WTC11 (cell line): ENCODE data around the gene KIRREL3. TPM values are rescaled to one million over a fixed set of nuclear protein-coding genes. Genes with fewer than 3 reads are reported as not detected.

Source experiments
- ATAC-seq: fragments of 200-7000 bp; cut with Tn5 transposase; 2 replicates; pipeline ENCODE4 v1.10.0; 2021; ENCODE audit warnings: mild to moderate bottlenecking, moderate library complexity
- CTCF ChIA-PET: fragments of 300-600 bp; sonication (Branson Sonifier 250); formaldehyde crosslinking; loops from one replicate; lab custom pipeline; 2021; ENCODE audit warnings: antibody characterized with exemption; lab: Charles Lee
- POLR2A ChIA-PET: fragments of 350-600 bp; sonication (Branson Sonifier 250); formaldehyde crosslinking; loops from one replicate; lab custom pipeline; 2021; ENCODE audit warnings: antibody characterized with exemption; lab: Charles Lee
- DNase-seq: peaks from one replicate; pipeline ENCODE4 v3.0.0; 2021; ENCODE audit warnings: low spot score
- H3K27ac Mint-ChIP-seq: 2 replicates; pipeline ENCODE4 v1.8.0; 2021; ENCODE audit warnings: mixed read lengths
- H3K27me3 Mint-ChIP-seq: 2 replicates; pipeline ENCODE4 v1.8.0; 2021; ENCODE audit warnings: low read depth, mild to moderate bottlenecking, moderate library complexity, mixed read lengths
- H3K36me3 Mint-ChIP-seq: 2 replicates; pipeline ENCODE4 v1.8.0; 2021; ENCODE audit warnings: mixed read lengths
- H3K4me1 Mint-ChIP-seq: 2 replicates; pipeline ENCODE4 v1.8.0; 2022; ENCODE audit warnings: mixed read lengths
- H3K4me3 Mint-ChIP-seq: 2 replicates; pipeline ENCODE4 v1.8.0; 2021; ENCODE audit warnings: mild to moderate bottlenecking, moderate library complexity, mixed read lengths
- H3K9me3 Mint-ChIP-seq: 2 replicates; pipeline ENCODE4 v1.8.0; 2021; ENCODE audit warnings: mixed read lengths
- EMX1 ChIP-seq: fragments of 250-450 bp; sonication (Bioruptor Pico); IDR thresholded peaks from 2 replicates; pipeline ENCODE4 v1.8.0; 2021; ENCODE audit warnings: mild to moderate bottlenecking
- ESRRA ChIP-seq: sonication (generic); formaldehyde crosslinking; IDR thresholded peaks from 2 replicates; pipeline ENCODE4 v1.8.1; 2022; ENCODE audit warnings: mild to moderate bottlenecking, missing genetic modification reagents, borderline replicate concordance
- FOXK1 ChIP-seq: sonication (generic); formaldehyde crosslinking; IDR thresholded peaks from 2 replicates; pipeline ENCODE4 v1.8.0; 2022; ENCODE audit warnings: mild to moderate bottlenecking, moderate library complexity, missing genetic modification reagents
- GABPB1 ChIP-seq: sonication (generic); formaldehyde crosslinking; IDR thresholded peaks from 2 replicates; pipeline ENCODE4 v1.8.1; 2023; ENCODE audit warnings: mild to moderate bottlenecking, missing genetic modification reagents
- MXD4 ChIP-seq: fragments of 250-450 bp; sonication (Bioruptor Pico); IDR thresholded peaks from 2 replicates; pipeline ENCODE4 v1.8.0; 2021; ENCODE audit warnings: mild to moderate bottlenecking, moderate library complexity, borderline replicate concordance
- RELA ChIP-seq: sonication (generic); formaldehyde crosslinking; IDR thresholded peaks from 2 replicates; pipeline ENCODE4 v1.8.1; 2022; ENCODE audit warnings: missing genetic modification reagents, mild to moderate bottlenecking, borderline replicate concordance
- SOX15 ChIP-seq: fragments of 250-450 bp; sonication (Bioruptor Pico); IDR thresholded peaks from 2 replicates; pipeline ENCODE4 v1.9.0; 2021; ENCODE audit warnings: mild to moderate bottlenecking
- TP53 ChIP-seq: sonication (generic); formaldehyde crosslinking; IDR thresholded peaks from 2 replicates; pipeline ENCODE4 v1.8.1; 2023; ENCODE audit warnings: mild to moderate bottlenecking, missing genetic modification reagents
- ZNF138 ChIP-seq: sonication (generic); formaldehyde crosslinking; conservative IDR thresholded peaks from 2 replicates; pipeline ENCODE4 v1.8.1; 2022; ENCODE audit warnings: mild to moderate bottlenecking, moderate library complexity, missing genetic modification reagents
- ZNF219 ChIP-seq: sonication (generic); formaldehyde crosslinking; IDR thresholded peaks from 2 replicates; pipeline ENCODE4 v1.8.0; 2023; ENCODE audit warnings: missing genetic modification reagents, mild to moderate bottlenecking, borderline replicate concordance
- ZNF416 ChIP-seq: fragments of 250-450 bp; sonication (Bioruptor Pico); IDR thresholded peaks from 2 replicates; pipeline ENCODE4 v1.9.0; 2021; ENCODE audit warnings: mild to moderate bottlenecking, inconsistent platforms
- ZNF671 ChIP-seq: fragments of 250-450 bp; sonication (Bioruptor Pico); IDR thresholded peaks from 2 replicates; pipeline ENCODE4 v1.8.0; 2021; ENCODE audit warnings: mild to moderate bottlenecking
- total RNA-seq: library from RNA; stranded (reverse); gene quantifications from 3 replicates; pipeline ENCODE4 v1.2.3, GENCODE V29; 2021
- TF ChIP-seq, protein P1 (sequence below): fragments of 250-450 bp; sonication (Bioruptor Pico); IDR thresholded peaks from 2 replicates; pipeline ENCODE4 v1.9.0; 2021; ENCODE audit warnings: mild to moderate bottlenecking, borderline replicate concordance
- TF ChIP-seq, protein P2 (sequence below): sonication (generic); formaldehyde crosslinking; IDR thresholded peaks from 2 replicates; pipeline ENCODE4 v1.8.1; 2023; ENCODE audit warnings: mild to moderate bottlenecking, moderate library complexity, missing genetic modification reagents
- TF ChIP-seq, protein P3 (sequence below): sonication (generic); formaldehyde crosslinking; IDR thresholded peaks from 2 replicates; pipeline ENCODE4 v1.8.1; 2023; ENCODE audit warnings: mild to moderate bottlenecking, missing genetic modification reagents
- TF ChIP-seq, protein P4 (sequence below): sonication (generic); formaldehyde crosslinking; IDR thresholded peaks from 2 replicates; pipeline ENCODE4 v1.8.1; 2022; ENCODE audit warnings: mild to moderate bottlenecking, moderate library complexity, missing genetic modification reagents
- TF ChIP-seq, protein P5 (sequence below): sonication (generic); formaldehyde crosslinking; IDR thresholded peaks from 2 replicates; pipeline ENCODE4 v1.8.0; 2023; ENCODE audit warnings: missing genetic modification reagents
- TF ChIP-seq, protein P6 (sequence below): fragments of 250-450 bp; sonication (Bioruptor Pico); IDR thresholded peaks from 2 replicates; pipeline ENCODE4 v1.9.0; 2021; ENCODE audit warnings: mild to moderate bottlenecking
- TF ChIP-seq, protein P7 (sequence below): sonication (generic); formaldehyde crosslinking; IDR thresholded peaks from 2 replicates; pipeline ENCODE4 v1.8.0; 2022; ENCODE audit warnings: mild to moderate bottlenecking, missing genetic modification reagents
- TF ChIP-seq, protein P8 (sequence below): fragments of 250-450 bp; sonication (Bioruptor Pico); IDR thresholded peaks from 2 replicates; pipeline ENCODE4 v1.9.0; 2021; ENCODE audit warnings: mild to moderate bottlenecking
- TF ChIP-seq, protein P9 (sequence below): fragments of 250-450 bp; sonication (Bioruptor Pico); IDR thresholded peaks from 2 replicates; pipeline ENCODE4 v1.9.0; 2021; ENCODE audit warnings: moderate library complexity, mild to moderate bottlenecking, inconsistent platforms, borderline replicate concordance

Gene KIRREL3
- total RNA-seq, 1 experiment from 2014 or later = 0.59 TPM

DNA sequence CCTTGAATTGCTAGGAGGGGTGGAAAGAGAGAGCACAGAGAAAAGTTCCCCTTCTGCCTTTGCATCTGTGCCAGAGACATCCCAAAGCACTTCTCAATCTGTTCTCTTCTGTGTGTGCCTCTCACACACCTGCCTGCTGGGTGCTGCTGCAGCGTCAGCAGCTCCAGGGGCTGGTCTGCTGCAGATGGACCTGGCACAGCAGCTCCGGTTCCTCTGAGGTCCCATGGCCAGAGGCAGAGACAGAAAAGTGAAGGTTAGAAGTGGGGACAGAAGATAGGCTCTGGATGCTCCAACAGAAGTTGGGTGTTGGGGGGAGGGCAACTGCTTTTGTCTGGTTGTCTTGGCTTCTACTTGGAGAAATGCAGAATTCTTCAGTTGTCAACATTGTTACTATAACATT lies 48.9 kb upstream of the KIRREL3 start:
- Mint-ChIP-seq H3K9me3 (no peaks in the 10 kb centered on the region), H3K27me3 (peaks cover 3% of the 10 kb centered on the region; the same call in 1 of the 2 replicates), H3K4me3 (no peak overlapping the region), H3K27ac (no peak overlapping the region), H3K36me3 (no peaks in the 10 kb centered on the region), H3K4me1 (peaks cover 13% of the 10 kb centered on the region)
- POLR2A ChIA-PET = no interaction called here
- no peak for ATAC-seq
- CTCF ChIA-PET = interaction anchor here (0.9 kb wide), 1 partner anchor 12 kb away, joined by 3 read pairs; no protein-coding TSS in a partner anchor
- TF ChIP-seq GABPB1 (CRISPR knock-in tag) = no peak
- TF ChIP-seq EMX1 (CRISPR knock-in tag) = no peak
- TF ChIP-seq, protein P1, sequence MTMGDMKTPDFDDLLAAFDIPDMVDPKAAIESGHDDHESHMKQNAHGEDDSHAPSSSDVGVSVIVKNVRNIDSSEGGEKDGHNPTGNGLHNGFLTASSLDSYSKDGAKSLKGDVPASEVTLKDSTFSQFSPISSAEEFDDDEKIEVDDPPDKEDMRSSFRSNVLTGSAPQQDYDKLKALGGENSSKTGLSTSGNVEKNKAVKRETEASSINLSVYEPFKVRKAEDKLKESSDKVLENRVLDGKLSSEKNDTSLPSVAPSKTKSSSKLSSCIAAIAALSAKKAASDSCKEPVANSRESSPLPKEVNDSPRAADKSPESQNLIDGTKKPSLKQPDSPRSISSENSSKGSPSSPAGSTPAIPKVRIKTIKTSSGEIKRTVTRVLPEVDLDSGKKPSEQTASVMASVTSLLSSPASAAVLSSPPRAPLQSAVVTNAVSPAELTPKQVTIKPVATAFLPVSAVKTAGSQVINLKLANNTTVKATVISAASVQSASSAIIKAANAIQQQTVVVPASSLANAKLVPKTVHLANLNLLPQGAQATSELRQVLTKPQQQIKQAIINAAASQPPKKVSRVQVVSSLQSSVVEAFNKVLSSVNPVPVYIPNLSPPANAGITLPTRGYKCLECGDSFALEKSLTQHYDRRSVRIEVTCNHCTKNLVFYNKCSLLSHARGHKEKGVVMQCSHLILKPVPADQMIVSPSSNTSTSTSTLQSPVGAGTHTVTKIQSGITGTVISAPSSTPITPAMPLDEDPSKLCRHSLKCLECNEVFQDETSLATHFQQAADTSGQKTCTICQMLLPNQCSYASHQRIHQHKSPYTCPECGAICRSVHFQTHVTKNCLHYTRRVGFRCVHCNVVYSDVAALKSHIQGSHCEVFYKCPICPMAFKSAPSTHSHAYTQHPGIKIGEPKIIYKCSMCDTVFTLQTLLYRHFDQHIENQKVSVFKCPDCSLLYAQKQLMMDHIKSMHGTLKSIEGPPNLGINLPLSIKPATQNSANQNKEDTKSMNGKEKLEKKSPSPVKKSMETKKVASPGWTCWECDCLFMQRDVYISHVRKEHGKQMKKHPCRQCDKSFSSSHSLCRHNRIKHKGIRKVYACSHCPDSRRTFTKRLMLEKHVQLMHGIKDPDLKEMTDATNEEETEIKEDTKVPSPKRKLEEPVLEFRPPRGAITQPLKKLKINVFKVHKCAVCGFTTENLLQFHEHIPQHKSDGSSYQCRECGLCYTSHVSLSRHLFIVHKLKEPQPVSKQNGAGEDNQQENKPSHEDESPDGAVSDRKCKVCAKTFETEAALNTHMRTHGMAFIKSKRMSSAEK (CRISPR knock-in tag) = no peak
- TF ChIP-seq RELA (CRISPR knock-in tag) = no peak
- no peak for TF ChIP-seq MXD4 (CRISPR knock-in tag)
- TF ChIP-seq SOX15 = no peak
- TF ChIP-seq, protein P2, sequence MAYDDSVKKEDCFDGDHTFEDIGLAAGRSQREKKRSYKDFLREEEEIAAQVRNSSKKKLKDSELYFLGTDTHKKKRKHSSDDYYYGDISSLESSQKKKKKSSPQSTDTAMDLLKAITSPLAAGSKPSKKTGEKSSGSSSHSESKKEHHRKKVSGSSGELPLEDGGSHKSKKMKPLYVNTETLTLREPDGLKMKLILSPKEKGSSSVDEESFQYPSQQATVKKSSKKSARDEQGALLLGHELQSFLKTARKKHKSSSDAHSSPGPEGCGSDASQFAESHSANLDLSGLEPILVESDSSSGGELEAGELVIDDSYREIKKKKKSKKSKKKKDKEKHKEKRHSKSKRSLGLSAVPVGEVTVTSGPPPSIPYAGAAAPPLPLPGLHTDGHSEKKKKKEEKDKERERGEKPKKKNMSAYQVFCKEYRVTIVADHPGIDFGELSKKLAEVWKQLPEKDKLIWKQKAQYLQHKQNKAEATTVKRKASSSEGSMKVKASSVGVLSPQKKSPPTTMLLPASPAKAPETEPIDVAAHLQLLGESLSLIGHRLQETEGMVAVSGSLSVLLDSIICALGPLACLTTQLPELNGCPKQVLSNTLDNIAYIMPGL (CRISPR knock-in tag) = no peak
- TF ChIP-seq, protein P3, sequence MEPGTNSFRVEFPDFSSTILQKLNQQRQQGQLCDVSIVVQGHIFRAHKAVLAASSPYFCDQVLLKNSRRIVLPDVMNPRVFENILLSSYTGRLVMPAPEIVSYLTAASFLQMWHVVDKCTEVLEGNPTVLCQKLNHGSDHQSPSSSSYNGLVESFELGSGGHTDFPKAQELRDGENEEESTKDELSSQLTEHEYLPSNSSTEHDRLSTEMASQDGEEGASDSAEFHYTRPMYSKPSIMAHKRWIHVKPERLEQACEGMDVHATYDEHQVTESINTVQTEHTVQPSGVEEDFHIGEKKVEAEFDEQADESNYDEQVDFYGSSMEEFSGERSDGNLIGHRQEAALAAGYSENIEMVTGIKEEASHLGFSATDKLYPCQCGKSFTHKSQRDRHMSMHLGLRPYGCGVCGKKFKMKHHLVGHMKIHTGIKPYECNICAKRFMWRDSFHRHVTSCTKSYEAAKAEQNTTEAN (CRISPR knock-in tag) = no peak
- TF ChIP-seq, protein P4, sequence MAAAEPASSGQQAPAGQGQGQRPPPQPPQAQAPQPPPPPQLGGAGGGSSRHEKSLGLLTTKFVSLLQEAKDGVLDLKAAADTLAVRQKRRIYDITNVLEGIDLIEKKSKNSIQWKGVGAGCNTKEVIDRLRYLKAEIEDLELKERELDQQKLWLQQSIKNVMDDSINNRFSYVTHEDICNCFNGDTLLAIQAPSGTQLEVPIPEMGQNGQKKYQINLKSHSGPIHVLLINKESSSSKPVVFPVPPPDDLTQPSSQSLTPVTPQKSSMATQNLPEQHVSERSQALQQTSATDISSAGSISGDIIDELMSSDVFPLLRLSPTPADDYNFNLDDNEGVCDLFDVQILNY = no peak
- TF ChIP-seq ESRRA (CRISPR knock-in tag) = no peak
- TF ChIP-seq, protein P5, sequence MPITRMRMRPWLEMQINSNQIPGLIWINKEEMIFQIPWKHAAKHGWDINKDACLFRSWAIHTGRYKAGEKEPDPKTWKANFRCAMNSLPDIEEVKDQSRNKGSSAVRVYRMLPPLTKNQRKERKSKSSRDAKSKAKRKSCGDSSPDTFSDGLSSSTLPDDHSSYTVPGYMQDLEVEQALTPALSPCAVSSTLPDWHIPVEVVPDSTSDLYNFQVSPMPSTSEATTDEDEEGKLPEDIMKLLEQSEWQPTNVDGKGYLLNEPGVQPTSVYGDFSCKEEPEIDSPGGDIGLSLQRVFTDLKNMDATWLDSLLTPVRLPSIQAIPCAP = no peak
- no peak for TF ChIP-seq ZNF219 (CRISPR knock-in tag)
- DNase-seq = no peak

DNA sequence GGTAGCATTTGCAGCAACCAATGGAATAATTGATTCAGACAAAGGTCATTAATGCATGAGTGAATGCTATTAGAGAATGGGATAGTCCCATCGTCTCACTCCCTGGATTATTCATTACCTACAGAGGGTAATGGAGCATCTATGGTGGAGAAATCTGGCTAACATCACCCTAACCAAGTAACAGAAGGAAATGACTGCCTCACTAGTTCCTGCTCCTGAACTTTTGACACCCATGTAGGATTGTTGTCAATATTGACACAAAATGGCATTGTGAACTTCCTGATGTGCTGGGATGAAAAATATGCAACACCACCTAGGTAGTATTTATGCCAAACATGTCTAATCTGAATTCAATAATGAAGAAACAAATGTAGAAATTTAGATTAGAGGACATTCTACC lies 44.0 kb upstream of the KIRREL3 start:
- H3K27ac Mint-ChIP-seq = no peak overlapping the region
- CTCF ChIA-PET = no interaction called here
- ATAC-seq (no peak), DNase-seq (no peak)
- H3K9me3 Mint-ChIP-seq = no peaks in the 10 kb centered on the region
- POLR2A ChIA-PET = no interaction called here
- H3K4me1 Mint-ChIP-seq = peaks cover 5% of the 10 kb centered on the region
- H3K36me3 Mint-ChIP-seq = no peaks in the 10 kb centered on the region
- H3K27me3 Mint-ChIP-seq = no peaks in the 10 kb centered on the region
- no peak overlapping the region for H3K4me3 Mint-ChIP-seq
- TF ChIP-seq ZNF416 (CRISPR knock-in tag) (no peak), FOXK1 (no peak), ZNF671 (CRISPR knock-in tag) (no peak), ZNF138 (CRISPR knock-in tag) (no peak), GABPB1 (CRISPR knock-in tag) (no peak), TP53 (no peak)
- TF ChIP-seq, protein P6, sequence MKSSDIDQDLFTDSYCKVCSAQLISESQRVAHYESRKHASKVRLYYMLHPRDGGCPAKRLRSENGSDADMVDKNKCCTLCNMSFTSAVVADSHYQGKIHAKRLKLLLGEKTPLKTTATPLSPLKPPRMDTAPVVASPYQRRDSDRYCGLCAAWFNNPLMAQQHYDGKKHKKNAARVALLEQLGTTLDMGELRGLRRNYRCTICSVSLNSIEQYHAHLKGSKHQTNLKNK = no peak
- TF ChIP-seq, protein P7, sequence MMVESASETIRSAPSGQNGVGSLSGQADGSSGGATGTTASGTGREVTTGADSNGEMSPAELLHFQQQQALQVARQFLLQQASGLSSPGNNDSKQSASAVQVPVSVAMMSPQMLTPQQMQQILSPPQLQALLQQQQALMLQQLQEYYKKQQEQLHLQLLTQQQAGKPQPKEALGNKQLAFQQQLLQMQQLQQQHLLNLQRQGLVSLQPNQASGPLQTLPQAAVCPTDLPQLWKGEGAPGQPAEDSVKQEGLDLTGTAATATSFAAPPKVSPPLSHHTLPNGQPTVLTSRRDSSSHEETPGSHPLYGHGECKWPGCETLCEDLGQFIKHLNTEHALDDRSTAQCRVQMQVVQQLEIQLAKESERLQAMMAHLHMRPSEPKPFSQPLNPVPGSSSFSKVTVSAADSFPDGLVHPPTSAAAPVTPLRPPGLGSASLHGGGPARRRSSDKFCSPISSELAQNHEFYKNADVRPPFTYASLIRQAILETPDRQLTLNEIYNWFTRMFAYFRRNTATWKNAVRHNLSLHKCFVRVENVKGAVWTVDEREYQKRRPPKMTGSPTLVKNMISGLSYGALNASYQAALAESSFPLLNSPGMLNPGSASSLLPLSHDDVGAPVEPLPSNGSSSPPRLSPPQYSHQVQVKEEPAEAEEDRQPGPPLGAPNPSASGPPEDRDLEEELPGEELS = no peak
- TF ChIP-seq, protein P8, sequence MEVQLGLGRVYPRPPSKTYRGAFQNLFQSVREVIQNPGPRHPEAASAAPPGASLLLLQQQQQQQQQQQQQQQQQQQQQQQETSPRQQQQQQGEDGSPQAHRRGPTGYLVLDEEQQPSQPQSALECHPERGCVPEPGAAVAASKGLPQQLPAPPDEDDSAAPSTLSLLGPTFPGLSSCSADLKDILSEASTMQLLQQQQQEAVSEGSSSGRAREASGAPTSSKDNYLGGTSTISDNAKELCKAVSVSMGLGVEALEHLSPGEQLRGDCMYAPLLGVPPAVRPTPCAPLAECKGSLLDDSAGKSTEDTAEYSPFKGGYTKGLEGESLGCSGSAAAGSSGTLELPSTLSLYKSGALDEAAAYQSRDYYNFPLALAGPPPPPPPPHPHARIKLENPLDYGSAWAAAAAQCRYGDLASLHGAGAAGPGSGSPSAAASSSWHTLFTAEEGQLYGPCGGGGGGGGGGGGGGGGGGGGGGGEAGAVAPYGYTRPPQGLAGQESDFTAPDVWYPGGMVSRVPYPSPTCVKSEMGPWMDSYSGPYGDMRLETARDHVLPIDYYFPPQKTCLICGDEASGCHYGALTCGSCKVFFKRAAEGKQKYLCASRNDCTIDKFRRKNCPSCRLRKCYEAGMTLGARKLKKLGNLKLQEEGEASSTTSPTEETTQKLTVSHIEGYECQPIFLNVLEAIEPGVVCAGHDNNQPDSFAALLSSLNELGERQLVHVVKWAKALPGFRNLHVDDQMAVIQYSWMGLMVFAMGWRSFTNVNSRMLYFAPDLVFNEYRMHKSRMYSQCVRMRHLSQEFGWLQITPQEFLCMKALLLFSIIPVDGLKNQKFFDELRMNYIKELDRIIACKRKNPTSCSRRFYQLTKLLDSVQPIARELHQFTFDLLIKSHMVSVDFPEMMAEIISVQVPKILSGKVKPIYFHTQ (CRISPR knock-in tag) = no peak
- TF ChIP-seq, protein P9, sequence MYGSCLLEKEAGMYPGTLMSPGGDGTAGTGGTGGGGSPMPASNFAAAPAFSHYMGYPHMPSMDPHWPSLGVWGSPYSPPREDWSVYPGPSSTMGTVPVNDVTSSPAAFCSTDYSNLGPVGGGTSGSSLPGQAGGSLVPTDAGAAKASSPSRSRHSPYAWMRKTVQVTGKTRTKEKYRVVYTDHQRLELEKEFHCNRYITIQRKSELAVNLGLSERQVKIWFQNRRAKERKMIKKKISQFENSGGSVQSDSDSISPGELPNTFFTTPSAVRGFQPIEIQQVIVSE (CRISPR knock-in tag) = no peak
